Measurements from ENCODE around the gene KCNIP4. TPM values are rescaled to one million over a fixed set of nuclear protein-coding genes. Genes with fewer than 3 reads are reported as not detected.

Gene KCNIP4
- total RNA-seq, 1 experiment from 2014 or later, result not detected

GRCh38 chr4:21749412-21749811 lies 199.2 kb downstream of the KCNIP4 start:
- TF ChIP-seq CTCF (conservative IDR thresholded peaks at IDR 0.05) (no peak), EZH2 (IDR thresholded peaks at IDR 0.05; ENCODE audit: low read depth) (no peak)
- BruUV-seq (replicated peaks), result no TSS peak
- Histone ChIP-seq H3F3A (ENCODE audit: insufficient read depth, low read depth) (no peaks in the 10 kb centered on the region), H3K9me3 (ENCODE audit: insufficient read depth, low read depth) (no peaks in the 10 kb centered on the region), H3K79me2 (ENCODE audit: low read depth) (no peaks in the 10 kb centered on the region), H3K4me3 (no peak overlapping the region), H2AFZ (no peak overlapping the region), H3K27ac (no peak overlapping the region), H3K4me2 (no peak overlapping the region), H3K9me2 (ENCODE audit: insufficient read depth) (no peaks in the 10 kb centered on the region), H3K27me3 (ENCODE audit: insufficient read depth, low read depth) (no peaks in the 10 kb centered on the region), H3K4me1 (replicated peaks; ENCODE audit: insufficient read depth) (no peaks in the 10 kb centered on the region), H3K36me3 (ENCODE audit: low read depth) (no peaks in the 10 kb centered on the region), H4K20me1 (ENCODE audit: insufficient read depth) (no peaks in the 10 kb centered on the region)
- DNase-seq, result no peak
- ChIA-PET CTCF (no interaction called here), POLR2A (ENCODE audit: unreplicated experiment) (no interaction called here)
- intact Hi-C loops (cut with micrococcal nuclease; ENCODE audit: unreplicated experiment), result no loop called here

- H3K4me2 ChIP-seq, result no peak overlapping the region
- H3K9me3 ChIP-seq (ENCODE audit: insufficient read depth, low read depth), result no peaks in the 10 kb centered on the region
- no peak for DNase-seq
- no peaks in the 10 kb centered on the region for H3K27me3 ChIP-seq (ENCODE audit: insufficient read depth, low read depth)
- ChIA-PET POLR2A (ENCODE audit: unreplicated experiment) (no interaction called here), CTCF (no interaction called here)
- H3K27ac ChIP-seq, result no peak overlapping the region
- H3K9me2 ChIP-seq (ENCODE audit: insufficient read depth), result no peaks in the 10 kb centered on the region
- no peaks in the 10 kb centered on the region for H4K20me1 ChIP-seq (ENCODE audit: insufficient read depth)
- intact Hi-C loops (cut with micrococcal nuclease; ENCODE audit: unreplicated experiment), result no loop called here
- no peaks in the 10 kb centered on the region for H3F3A ChIP-seq (ENCODE audit: insufficient read depth, low read depth)
- TF ChIP-seq EZH2 (IDR thresholded peaks at IDR 0.05; ENCODE audit: low read depth), result no peak
- no peak for TF ChIP-seq CTCF (conservative IDR thresholded peaks at IDR 0.05)
- H2AFZ ChIP-seq, result no peak overlapping the region
- H3K4me1 ChIP-seq (replicated peaks; ENCODE audit: insufficient read depth), result no peaks in the 10 kb centered on the region
- H3K79me2 ChIP-seq (ENCODE audit: low read depth), result no peaks in the 10 kb centered on the region
- no peak overlapping the region for H3K4me3 ChIP-seq
- no TSS peak for BruUV-seq (replicated peaks)
- H3K36me3 ChIP-seq (ENCODE audit: low read depth), result no peaks in the 10 kb centered on the region
Measured at GRCh38 chr4:21744046-21744445, 204.5 kb downstream of the KCNIP4 start.

- Histone ChIP-seq H4K20me1 (ENCODE audit: insufficient read depth) (no peaks in the 10 kb centered on the region), H3K4me3 (no peak overlapping the region), H3K9me3 (ENCODE audit: insufficient read depth, low read depth) (no peaks in the 10 kb centered on the region), H3K27me3 (ENCODE audit: insufficient read depth, low read depth) (no peaks in the 10 kb centered on the region), H3K79me2 (ENCODE audit: low read depth) (no peaks in the 10 kb centered on the region), H3K36me3 (ENCODE audit: low read depth) (no peaks in the 10 kb centered on the region), H3K27ac (no peak overlapping the region), H3K9me2 (ENCODE audit: insufficient read depth) (no peaks in the 10 kb centered on the region), H3F3A (ENCODE audit: insufficient read depth, low read depth) (no peaks in the 10 kb centered on the region), H3K4me2 (no peak overlapping the region), H3K4me1 (replicated peaks; ENCODE audit: insufficient read depth) (no peaks in the 10 kb centered on the region), H2AFZ (no peak overlapping the region)
- CTCF ChIA-PET, result no interaction called here
- POLR2A ChIA-PET (ENCODE audit: unreplicated experiment), result no interaction called here
- intact Hi-C loops (cut with micrococcal nuclease; ENCODE audit: unreplicated experiment), result no loop called here
- BruUV-seq (replicated peaks), result no TSS peak
- TF ChIP-seq EZH2 (IDR thresholded peaks at IDR 0.05; ENCODE audit: low read depth) (no peak), CTCF (conservative IDR thresholded peaks at IDR 0.05) (no peak)
- DNase-seq, result no peak
Measured at GRCh38 chr4:21742326-21742725, 206.2 kb downstream of the KCNIP4 start.
